Measurements from ENCODE around the gene PLEKHA1.
A peak's percentile ranks its signal among the peaks of the same experiment; 100 is the strongest.

The PLEKHA1 gene

GRCh38 chr10:122454603-122455080 is 80.1 kb downstream of the PLEKHA1 start, which contains the start of gene ARMS2:
ARMS2 (plus strand) TSS chr10:122454653; CDS start chr10:122454728, 75 bp downstream.
- no peak for TF ChIP-seq CTCF (IDR thresholded peaks at IDR 0.05; ENCODE audit: low read depth, low read length, missing control alignments)
- Histone ChIP-seq H3K27ac (no peak within 1 kb of the TSS), H3K36me3 (replicated peaks) (no peaks in the 10 kb centered on the region), H3K27me3 (replicated peaks) (no peaks in the 10 kb centered on the region), H3K4me3 (ENCODE audit: low read depth, low read length) (no peak within 1 kb of the TSS)
- in situ Hi-C loops (cut with HindIII; ENCODE audit: low pct_ligation_motif_present, low sequenced_read_pairs), result no loop called here
- DNase-seq, result no peak

- no peak for TF ChIP-seq CTCF (IDR thresholded peaks at IDR 0.05; ENCODE audit: low read depth, low read length, missing control alignments)
- H3K27me3 ChIP-seq (replicated peaks), result no peaks in the 10 kb centered on the region
Measured at GRCh38 chr10:122455376-122456079, 81.0 kb downstream of the PLEKHA1 start.

GRCh38 chr10:122457934-122458333 is 83.4 kb downstream of the PLEKHA1 start:
- no peak for DNase-seq
- Histone ChIP-seq H3K4me3 (ENCODE audit: low read depth, low read length) (no peak overlapping the region), H3K27ac (no peak overlapping the region), H3K27me3 (replicated peaks) (no peaks in the 10 kb centered on the region), H3K36me3 (replicated peaks) (no peaks in the 10 kb centered on the region)
- TF ChIP-seq CTCF (IDR thresholded peaks at IDR 0.05; ENCODE audit: low read depth, low read length, missing control alignments), result no peak
- in situ Hi-C loops (cut with HindIII; ENCODE audit: low pct_ligation_motif_present, low sequenced_read_pairs), result no loop called here

More at GRCh38 chr10:122455376-122456079, 81.0 kb downstream of the PLEKHA1 start:
- no peaks in the 10 kb centered on the region for H3K36me3 ChIP-seq (replicated peaks)
- no peak for DNase-seq
- H3K27ac ChIP-seq, result no peak overlapping the region
- in situ Hi-C loops (cut with HindIII; ENCODE audit: low pct_ligation_motif_present, low sequenced_read_pairs), result no loop called here
- no peak overlapping the region for H3K4me3 ChIP-seq (ENCODE audit: low read depth, low read length)

- no peak for TF ChIP-seq CTCF (IDR thresholded peaks at IDR 0.05; ENCODE audit: low read depth, low read length, missing control alignments)
- in situ Hi-C loops (cut with HindIII; ENCODE audit: low pct_ligation_motif_present, low sequenced_read_pairs), result no loop called here
- H3K27me3 ChIP-seq (replicated peaks), result no peaks in the 10 kb centered on the region
- no peak for DNase-seq
- no peak overlapping the region for H3K4me3 ChIP-seq (ENCODE audit: low read depth, low read length)
- H3K36me3 ChIP-seq (replicated peaks), result no peaks in the 10 kb centered on the region
- no peak overlapping the region for H3K27ac ChIP-seq
Measured at GRCh38 chr10:122458693-122459092, 84.2 kb downstream of the PLEKHA1 start.

GRCh38 chr10:122459561-122460273 is 85.2 kb downstream of the PLEKHA1 start:
- Histone ChIP-seq H3K36me3 (replicated peaks) (no peaks in the 10 kb centered on the region), H3K4me3 (ENCODE audit: low read depth, low read length) (no peak overlapping the region), H3K27ac (no peak overlapping the region), H3K27me3 (replicated peaks) (no peaks in the 10 kb centered on the region)
- in situ Hi-C loops (cut with HindIII; ENCODE audit: low pct_ligation_motif_present, low sequenced_read_pairs), result no loop called here
- peak; percentile 49 for DNase-seq
- no peak for TF ChIP-seq CTCF (IDR thresholded peaks at IDR 0.05; ENCODE audit: low read depth, low read length, missing control alignments)

Data from brain microvascular endothelial cell (primary cell).